SK-N-MC (cell line): ENCODE results near the gene GGA2.
"Not testable (repeated sequence)": the region's sequence is repeated elsewhere in the genome, so short reads cannot be mapped to it uniquely, and the experiment has no call there.

Source experiments
- EZH2 ChIP-seq: fragments of 200-600 bp; sonication (generic); IDR thresholded peaks from one replicate; pipeline ENCODE4 v1.6.1; 2017; ENCODE audit warnings: antibody characterized with exemption
- FOXP2 ChIP-seq: optimal IDR thresholded peaks from 2 replicates; pipeline ENCODE3; 2011; ENCODE audit warnings: mild to moderate bottlenecking, moderate library complexity; ENCODE audit not compliant: insufficient read depth; ENCODE audit errors: extremely low read length, control extremely low read depth
- POLR2AphosphoS5 ChIP-seq: IDR thresholded peaks from 2 replicates; pipeline ENCODE4 v1.6.1; 2012; ENCODE audit warnings: mild to moderate bottlenecking, low read depth, low read length, borderline replicate concordance

GRCh38 chr16:23462994-23463393, 47.3 kb downstream of the GGA2 start:
- TF ChIP-seq EZH2, POLR2AphosphoS5, FOXP2: not testable (repeated sequence)
